A172 (cell line): Measurements from ENCODE around the gene DNTTIP2. TPM values are rescaled to one million over a fixed set of nuclear protein-coding genes. Genes with fewer than 3 reads are reported as not detected.
"Not testable (repeated sequence)": the region's sequence is repeated elsewhere in the genome, so short reads cannot be mapped to it uniquely, and the experiment has no call there.

Experiments used
- DNase-seq: peaks from one replicate; pipeline ENCODE4 v3.0.0-alpha.2; 2015; ENCODE audit warnings: low spot score
- total RNA-seq: library from RNA; depleted of rRNA; stranded (reverse); fragments of >200 nt; shearing (Covaris generic); gene quantifications from 2 replicates; pipeline ENCODE4 v1.2.3, GENCODE V29; 2014

Gene DNTTIP2
- total RNA-seq, 1 experiment from 2014 or later: 57.8 TPM

GRCh38 chr1:93841771-93842170 lies 37.2 kb downstream of the DNTTIP2 start:
- no peak for DNase-seq

- DNase-seq: no peak
These were observed 38.0 kb downstream of the DNTTIP2 start for GRCh38 chr1:93840956-93841482.

- DNase-seq: no peak
These were observed 39.3 kb downstream of the DNTTIP2 start for GRCh38 chr1:93839753-93840152.

GRCh38 chr1:93839307-93839706 lies 39.7 kb downstream of the DNTTIP2 start:
- DNase-seq: no peak

GRCh38 chr1:93837961-93838360 lies 41.0 kb downstream of the DNTTIP2 start:
- DNase-seq: no peak

GRCh38 chr1:93833293-93833692 lies 45.7 kb downstream of the DNTTIP2 start:
- DNase-seq: not testable (repeated sequence)

- DNase-seq: no peak
These were observed 49.9 kb downstream of the DNTTIP2 start for GRCh38 chr1:93829061-93829460.

- DNase-seq: no peak
These were observed 50.6 kb downstream of the DNTTIP2 start for GRCh38 chr1:93828367-93828755.

GRCh38 chr1:93827633-93828366 lies 51.2 kb downstream of the DNTTIP2 start:
- DNase-seq: no peak

GRCh38 chr1:93827128-93827527 lies 51.9 kb downstream of the DNTTIP2 start:
- DNase-seq: no peak

GRCh38 chr1:93824834-93825233 lies 54.2 kb downstream of the DNTTIP2 start:
- no peak for DNase-seq

- no peak for DNase-seq
These were observed 56.1 kb downstream of the DNTTIP2 start for GRCh38 chr1:93822730-93823425.

- DNase-seq: no peak
These were observed 57.4 kb downstream of the DNTTIP2 start for GRCh38 chr1:93821423-93822144.

GRCh38 chr1:93820554-93821422 lies 58.2 kb downstream of the DNTTIP2 start:
- no peak for DNase-seq

GRCh38 chr1:93818570-93818959 lies 60.4 kb downstream of the DNTTIP2 start:
- DNase-seq: no peak

- DNase-seq: no peak
These were observed 61.0 kb downstream of the DNTTIP2 start for GRCh38 chr1:93817819-93818569.

GRCh38 chr1:93816970-93817678 lies 61.9 kb downstream of the DNTTIP2 start:
- peak; percentile 63 for DNase-seq
